Activated CD4-positive, alpha-beta T cell treated with anti-CD3 and anti-CD28 coated beads for 1 hour (primary cell): ENCODE measurements around the gene NT5C2.

Experiments
- DNase-seq: peaks from one replicate; pipeline ENCODE4 v3.0.0-alpha.2; 2020

NT5C2 gene

GRCh38 chr10:103120546-103120945 lies 72.5 kb downstream of the NT5C2 start:
- DNase-seq: no peak

GRCh38 chr10:103117247-103117646 lies 75.8 kb downstream of the NT5C2 start:
- DNase-seq: no peak

- no peak for DNase-seq
Measured at GRCh38 chr10:103114876-103115275, 78.2 kb downstream of the NT5C2 start.

- no peak for DNase-seq
Measured at GRCh38 chr10:103111918-103112877, 80.9 kb downstream of the NT5C2 start.

GRCh38 chr10:103111031-103111917 lies 81.8 kb downstream of the NT5C2 start:
- DNase-seq: no peak

GRCh38 chr10:103110407-103110806 lies 82.7 kb downstream of the NT5C2 start:
- DNase-seq: no peak

- DNase-seq: no peak
Measured at GRCh38 chr10:103109821-103110220, 83.3 kb downstream of the NT5C2 start.

GRCh38 chr10:103106539-103106938 lies 86.5 kb downstream of the NT5C2 start:
- DNase-seq: no peak

- no peak for DNase-seq
Measured at GRCh38 chr10:103105462-103105861, 87.6 kb downstream of the NT5C2 start.

- no peak for DNase-seq
Measured at GRCh38 chr10:103104721-103105120, 88.4 kb downstream of the NT5C2 start.

- no peak for DNase-seq
Measured at GRCh38 chr10:103103989-103104388, 89.1 kb downstream of the NT5C2 start.

GRCh38 chr10:103102195-103102594 lies 90.9 kb downstream of the NT5C2 start:
- DNase-seq: no peak

- DNase-seq: no peak
Measured at GRCh38 chr10:103100620-103101019, 92.5 kb downstream of the NT5C2 start.

- no peak for DNase-seq
Measured at GRCh38 chr10:103098240-103098639, 94.8 kb downstream of the NT5C2 start.

- DNase-seq: no peak
Measured at GRCh38 chr10:103096130-103096529, 96.9 kb downstream of the NT5C2 start.

GRCh38 chr10:103095005-103095404 lies 98.1 kb downstream of the NT5C2 start:
- DNase-seq: no peak

GRCh38 chr10:103090911-103091310 lies 102.2 kb downstream of the NT5C2 start:
- no peak for DNase-seq

- DNase-seq: no peak
Measured at GRCh38 chr10:103089493-103089892, 103.6 kb downstream of the NT5C2 start.

GRCh38 chr10:103086799-103087198 lies 106.3 kb downstream of the NT5C2 start:
- DNase-seq: no peak

- DNase-seq: no peak
Measured at GRCh38 chr10:103086261-103086660, 106.8 kb downstream of the NT5C2 start.

GRCh38 chr10:103083977-103084320 lies 109.1 kb downstream of the NT5C2 start:
- DNase-seq: no peak

GRCh38 chr10:103083266-103083976 lies 109.7 kb downstream of the NT5C2 start:
- DNase-seq: no peak

- DNase-seq: no peak
Measured at GRCh38 chr10:103082683-103083082, 110.4 kb downstream of the NT5C2 start.
